AG04450 (cell line): ENCODE results near the gene MIA. TPM values are rescaled to one million over a fixed set of nuclear protein-coding genes. Genes with fewer than 3 reads are reported as not detected.
"Not testable (repeated sequence)": the region's sequence is repeated elsewhere in the genome, so short reads cannot be mapped to it uniquely, and the experiment has no call there.

Source experiments
- CTCF ChIA-PET: fragments of 300-600, 350-600 bp; formaldehyde crosslinking; extraction: SDS; loops from one replicate; lab custom pipeline; 2022; ENCODE audit warnings: antibody characterized with exemption, inconsistent platforms; lab: Charles Lee
- POLR2A ChIA-PET: fragments of 350-600 bp; formaldehyde crosslinking; extraction: SDS; loops from one replicate; lab custom pipeline; 2021; ENCODE audit warnings: antibody characterized with exemption, inconsistent platforms; lab: Yijun Ruan, JAX
- DNase-seq: peaks from one replicate; pipeline ENCODE4 v3.0.0-alpha.2; 2011; ENCODE audit warnings: low read depth, low spot score
- H3K27ac ChIP-seq: one replicate; pipeline ENCODE4 v1.5.1; 2012; ENCODE audit warnings: low read depth, low read length, control low read depth
- H3K27me3 ChIP-seq: one replicate; pipeline ENCODE4 v1.6.0; 2012; ENCODE audit warnings: low read length; ENCODE audit not compliant: control insufficient read depth, insufficient read depth
- H3K4me3 ChIP-seq: 2 replicates; pipeline ENCODE4 v1.5.1; 2011; ENCODE audit warnings: mild to moderate bottlenecking, low read depth, low read length, control low read depth
- H3K9me3 ChIP-seq: 2 replicates; pipeline ENCODE4 v1.5.1; 2012; ENCODE audit warnings: low read length; ENCODE audit not compliant: control insufficient read depth, insufficient read depth
- polyA plus RNA-seq: library from polyadenylated mRNA; depleted of rRNA; stranded (reverse); fragments of >200 nt; gene quantifications from 2 replicates; pipeline ENCODE4 v1.2.3, GENCODE V29; 2011
- TF ChIP-seq, protein P1 (sequence below): IDR thresholded peaks from 2 replicates; pipeline ENCODE4 v1.5.1; 2011; ENCODE audit warnings: low read depth, low read length, control low read depth, inconsistent platforms

Gene MIA
- polyA plus RNA-seq, 1 experiment, result not detected

DNA sequence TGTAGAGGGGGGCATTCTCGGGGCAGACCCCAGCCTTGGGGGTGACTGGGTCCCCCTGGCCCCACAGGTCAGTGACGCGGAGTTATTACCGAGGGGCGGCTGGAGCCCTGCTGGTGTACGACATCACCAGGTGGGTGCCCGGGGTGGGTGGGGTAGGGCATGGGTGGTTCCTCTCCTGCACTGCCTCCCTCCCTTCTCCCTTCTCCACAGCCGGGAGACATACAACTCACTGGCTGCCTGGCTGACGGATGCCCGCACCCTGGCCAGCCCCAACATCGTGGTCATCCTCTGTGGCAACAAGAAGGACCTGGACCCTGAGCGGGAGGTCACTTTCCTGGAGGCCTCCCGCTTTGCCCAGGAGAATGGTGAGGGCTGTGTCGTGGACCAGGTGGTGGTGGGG is 8.4 kb downstream of the MIA start:
- TF ChIP-seq, protein P1, sequence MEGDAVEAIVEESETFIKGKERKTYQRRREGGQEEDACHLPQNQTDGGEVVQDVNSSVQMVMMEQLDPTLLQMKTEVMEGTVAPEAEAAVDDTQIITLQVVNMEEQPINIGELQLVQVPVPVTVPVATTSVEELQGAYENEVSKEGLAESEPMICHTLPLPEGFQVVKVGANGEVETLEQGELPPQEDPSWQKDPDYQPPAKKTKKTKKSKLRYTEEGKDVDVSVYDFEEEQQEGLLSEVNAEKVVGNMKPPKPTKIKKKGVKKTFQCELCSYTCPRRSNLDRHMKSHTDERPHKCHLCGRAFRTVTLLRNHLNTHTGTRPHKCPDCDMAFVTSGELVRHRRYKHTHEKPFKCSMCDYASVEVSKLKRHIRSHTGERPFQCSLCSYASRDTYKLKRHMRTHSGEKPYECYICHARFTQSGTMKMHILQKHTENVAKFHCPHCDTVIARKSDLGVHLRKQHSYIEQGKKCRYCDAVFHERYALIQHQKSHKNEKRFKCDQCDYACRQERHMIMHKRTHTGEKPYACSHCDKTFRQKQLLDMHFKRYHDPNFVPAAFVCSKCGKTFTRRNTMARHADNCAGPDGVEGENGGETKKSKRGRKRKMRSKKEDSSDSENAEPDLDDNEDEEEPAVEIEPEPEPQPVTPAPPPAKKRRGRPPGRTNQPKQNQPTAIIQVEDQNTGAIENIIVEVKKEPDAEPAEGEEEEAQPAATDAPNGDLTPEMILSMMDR, result no peak

DNA sequence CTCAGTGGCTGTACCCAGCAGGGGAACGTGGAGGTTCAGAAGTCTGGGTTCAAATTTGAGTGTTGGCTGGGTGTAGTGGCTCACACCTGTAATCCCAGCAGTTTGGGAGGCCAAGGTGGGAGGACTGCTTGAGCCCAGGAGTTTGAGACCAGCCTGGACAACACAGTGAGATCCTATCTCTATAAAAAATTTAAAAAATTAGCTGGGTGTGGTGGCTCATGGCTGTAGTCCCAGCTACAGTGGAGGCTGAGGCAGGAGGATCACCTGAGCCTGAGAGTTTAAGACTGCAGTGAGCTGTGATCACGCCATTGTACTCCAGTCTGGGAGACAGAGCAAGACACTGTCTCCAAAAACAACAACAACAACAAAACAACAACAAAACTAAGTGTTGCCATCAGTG is 8.8 kb downstream of the MIA start:
- H3K27me3 ChIP-seq, CTCF ChIA-PET, H3K9me3 ChIP-seq, POLR2A ChIA-PET, DNase-seq, H3K27ac ChIP-seq, H3K4me3 ChIP-seq: not testable (repeated sequence)

More for the DNA sequence above, 8.4 kb downstream of the MIA start:
- no peaks in the 10 kb centered on the region for H3K27me3 ChIP-seq
- ChIA-PET POLR2A (no interaction called here), CTCF (interaction anchor here (0.7 kb wide), 1 partner anchor 940 kb away, joined by 3 read pairs; no protein-coding TSS in a partner anchor)
- H3K9me3 ChIP-seq, result no peaks in the 10 kb centered on the region
- no peak for DNase-seq
- H3K27ac ChIP-seq, result no peak overlapping the region
- no peak overlapping the region for H3K4me3 ChIP-seq

DNA sequence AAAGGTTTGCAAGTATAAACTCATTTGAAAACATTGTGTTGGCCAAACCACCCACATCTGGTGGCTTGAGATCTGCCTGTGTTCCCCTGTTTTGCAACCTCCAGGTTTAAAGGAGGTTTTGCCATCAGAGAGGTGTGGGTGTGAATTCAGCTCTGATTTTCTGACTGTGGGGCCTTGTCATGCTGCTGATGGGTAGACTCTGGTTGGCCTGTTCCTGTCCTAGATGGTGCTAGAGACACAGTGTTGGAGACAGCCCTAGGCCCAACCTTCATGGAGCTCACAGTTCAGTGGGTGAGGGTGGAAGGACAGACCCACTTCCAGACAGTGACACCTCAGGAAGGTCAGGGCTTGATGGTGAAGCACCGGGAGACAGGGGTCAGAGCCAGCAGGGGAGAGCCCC is 10.2 kb downstream of the MIA start:
- DNase-seq, result no peak
- CTCF ChIA-PET, result no interaction called here
- Histone ChIP-seq H3K27ac (no peak overlapping the region), H3K9me3 (no peaks in the 10 kb centered on the region), H3K4me3 (no peak overlapping the region), H3K27me3 (no peaks in the 10 kb centered on the region)
- POLR2A ChIA-PET, result interaction anchor here (0.8 kb wide), 1 partner anchor 9 kb away, joined by 3 read pairs; no protein-coding TSS in a partner anchor
- TF ChIP-seq, protein P1, result no peak

DNA sequence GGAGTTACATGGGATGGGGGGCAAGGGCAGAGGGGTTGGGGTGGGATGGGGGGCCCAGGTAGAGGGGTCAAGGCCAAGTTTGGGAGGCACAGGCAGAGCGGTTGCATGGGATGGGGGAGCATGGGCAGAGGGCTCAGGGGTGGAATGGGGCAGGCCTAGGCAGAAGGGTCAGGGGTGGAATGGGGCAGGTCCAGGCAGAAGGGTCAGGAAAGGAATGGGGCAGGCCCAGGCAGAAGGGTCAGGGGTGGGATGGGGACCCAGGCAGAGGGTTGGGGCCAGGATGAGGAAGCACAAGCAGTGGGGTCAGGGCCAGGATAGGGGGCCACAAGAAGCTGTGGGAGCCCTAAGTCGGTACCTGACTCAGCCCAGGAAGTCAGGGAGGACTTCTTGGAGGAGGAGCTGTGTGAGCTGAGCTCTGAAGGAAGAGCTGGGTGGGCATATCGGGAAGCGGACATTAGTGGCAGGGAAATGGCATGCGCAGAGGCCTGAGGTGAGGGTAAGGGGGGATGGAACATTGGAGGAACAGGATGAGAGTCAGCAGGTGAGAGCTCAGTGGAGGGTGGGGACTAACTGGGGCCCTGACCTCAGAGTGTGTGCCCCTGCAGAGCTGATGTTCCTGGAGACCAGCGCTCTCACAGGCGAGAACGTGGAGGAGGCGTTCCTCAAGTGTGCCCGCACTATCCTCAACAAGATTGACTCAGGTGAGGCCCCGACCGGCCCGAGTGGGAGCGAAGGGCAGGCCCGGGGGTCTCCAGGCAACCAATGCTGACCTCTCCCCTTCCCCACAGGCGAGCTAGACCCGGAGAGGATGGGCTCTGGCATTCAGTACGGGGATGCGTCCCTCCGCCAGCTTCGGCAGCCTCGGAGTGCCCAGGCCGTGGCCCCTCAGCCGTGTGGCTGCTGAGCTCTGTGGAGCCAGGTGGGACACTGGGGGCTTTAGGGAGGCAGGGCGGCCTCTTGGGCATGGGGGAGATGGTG is 11.0 kb downstream of the MIA start:
- TF ChIP-seq, protein P1, result no peak
- DNase-seq, result no peak
- ChIA-PET CTCF (interaction anchor here (2.4 kb wide), 1 partner anchor 12 kb away, joined by 8 read pairs; the partner anchor contains the start of gene EGLN2), POLR2A (interaction anchor here (0.6 to 2.0 kb wide), 3 partner anchors 8 to 37 kb away, joined by 3 to 6 read pairs (median 6); partner anchors contain the start of gene RAB4B)
- Histone ChIP-seq H3K27me3 (no peaks in the 10 kb centered on the region), H3K9me3 (no peaks in the 10 kb centered on the region), H3K4me3 (no peak overlapping the region), H3K27ac (no peak overlapping the region)

DNA sequence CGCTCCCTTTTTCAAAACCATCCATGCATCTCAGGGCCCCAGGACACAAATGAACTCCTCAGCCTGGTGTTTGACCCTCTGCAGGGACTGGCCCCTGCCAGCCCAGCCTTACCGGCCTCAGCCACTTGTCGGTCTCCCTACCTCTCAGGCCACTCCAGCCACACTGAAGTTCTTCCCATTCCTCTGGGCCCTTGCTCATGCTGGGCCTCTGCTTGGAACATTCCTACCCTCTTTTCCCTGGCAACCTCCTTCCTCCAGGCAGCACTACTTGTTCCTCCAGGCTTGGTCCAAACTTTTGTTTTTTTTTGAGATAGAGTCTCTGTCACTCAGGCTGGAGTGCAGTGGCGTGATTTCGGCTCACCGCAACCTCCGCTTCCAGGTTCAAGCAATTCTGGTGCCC is 16.0 kb downstream of the MIA start:
- no peak overlapping the region for H3K27ac ChIP-seq
- no peaks in the 10 kb centered on the region for H3K9me3 ChIP-seq
- H3K4me3 ChIP-seq, result no peak overlapping the region
- DNase-seq, result no peak
- H3K27me3 ChIP-seq, result no peaks in the 10 kb centered on the region
- ChIA-PET CTCF (no interaction called here), POLR2A (no interaction called here)
- TF ChIP-seq, protein P1, result no peak
